Germinal center (tissue), 1 donor: ENCODE results near the gene ADAMTS10.
A peak's percentile ranks its signal among the peaks of the same experiment; 100 is the strongest.
"Not testable (repeated sequence)": the region's sequence is repeated elsewhere in the genome, so short reads cannot be mapped to it uniquely, and the experiment has no call there.

Source experiments
- DNase-seq: peaks from one replicate; pipeline ENCODE4 v3.0.0; 2012; ENCODE audit warnings: mixed read lengths, low spot score

The ADAMTS10 gene

GRCh38 chr19:8593931-8594330, 16.6 kb downstream of the ADAMTS10 start:
- no peak for DNase-seq

GRCh38 chr19:8592231-8593009, 18.1 kb downstream of the ADAMTS10 start:
- peak; percentile 47 for DNase-seq

DNA sequence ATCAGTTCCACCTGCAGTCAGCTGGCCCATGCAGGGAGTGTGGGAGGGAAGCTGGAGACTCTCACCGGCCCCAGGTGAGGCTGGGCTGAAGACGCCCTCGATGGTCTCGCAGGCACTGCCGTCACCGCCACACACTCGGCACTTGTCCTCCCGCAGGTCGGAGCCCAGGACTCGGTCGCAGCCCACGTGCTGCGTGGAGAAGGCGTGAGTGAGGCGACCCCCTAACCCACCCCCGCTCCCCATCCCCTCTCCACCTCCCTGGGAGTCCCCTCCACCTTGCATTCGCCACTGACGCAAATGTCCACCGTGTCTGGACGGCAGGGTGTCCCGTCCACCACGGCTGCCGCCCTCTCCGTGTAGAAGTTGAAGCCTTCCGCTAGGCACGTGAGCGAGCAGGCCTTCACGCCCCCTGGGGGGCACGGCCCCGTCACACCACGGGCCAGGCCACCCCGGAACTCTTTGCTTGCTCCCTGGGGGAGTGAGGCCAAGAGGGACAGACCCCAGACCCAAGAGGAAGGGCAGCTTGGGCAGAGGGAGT, 21.3 kb downstream of the ADAMTS10 start:
- no peak for DNase-seq

- DNase-seq, result peak; percentile 51
These were observed 24.4 kb downstream of the ADAMTS10 start for GRCh38 chr19:8585894-8586750.

- no peak for DNase-seq
These were observed 25.3 kb downstream of the ADAMTS10 start for GRCh38 chr19:8584965-8585893.

GRCh38 chr19:8580710-8581281, 29.7 kb downstream of the ADAMTS10 start:
- peak; percentile 80 for DNase-seq

DNA sequence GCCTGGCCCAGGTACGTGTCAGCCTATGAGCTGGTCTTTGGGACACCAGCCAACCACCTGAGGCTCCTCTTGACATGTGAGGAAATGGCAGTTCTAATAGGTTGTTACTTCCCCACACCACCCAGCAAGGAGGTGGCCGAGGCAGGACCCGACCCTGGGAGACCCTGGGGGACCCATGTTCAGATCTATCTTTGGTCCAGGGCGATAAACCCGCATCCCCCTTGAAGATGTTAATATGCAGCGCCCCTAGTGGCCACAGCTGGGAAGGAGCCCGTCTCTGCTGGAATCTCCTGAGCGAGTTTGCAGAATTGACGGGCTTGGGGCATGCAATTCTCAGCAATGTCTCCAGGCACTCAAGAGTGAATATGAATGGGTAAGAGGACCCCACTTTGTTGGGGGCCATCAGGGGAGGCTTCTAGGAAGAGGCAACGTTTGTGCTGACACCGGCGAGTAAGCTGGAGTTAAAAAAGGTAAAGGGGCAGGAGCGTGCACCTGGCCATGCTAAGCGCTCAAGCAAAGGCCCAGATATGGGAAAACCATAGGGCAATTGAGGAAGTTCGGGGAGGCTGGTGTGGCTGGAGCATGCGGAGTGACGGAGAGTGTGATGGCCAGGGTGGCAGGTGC, 31.8 kb downstream of the ADAMTS10 start:
- peak; percentile 82 for DNase-seq

- DNase-seq, result no peak
These were observed 32.8 kb downstream of the ADAMTS10 start for GRCh38 chr19:8577741-8578140.

GRCh38 chr19:8577247-8577646, 33.3 kb downstream of the ADAMTS10 start, which contains the start of gene MYO1F:
MYO1F (minus strand) TSS chr19:8577442; CDS start chr19:8577309, 133 bp downstream.
- no peak for DNase-seq

GRCh38 chr19:8576273-8576993, 34.1 kb downstream of the ADAMTS10 start:
- DNase-seq, result no peak

DNA sequence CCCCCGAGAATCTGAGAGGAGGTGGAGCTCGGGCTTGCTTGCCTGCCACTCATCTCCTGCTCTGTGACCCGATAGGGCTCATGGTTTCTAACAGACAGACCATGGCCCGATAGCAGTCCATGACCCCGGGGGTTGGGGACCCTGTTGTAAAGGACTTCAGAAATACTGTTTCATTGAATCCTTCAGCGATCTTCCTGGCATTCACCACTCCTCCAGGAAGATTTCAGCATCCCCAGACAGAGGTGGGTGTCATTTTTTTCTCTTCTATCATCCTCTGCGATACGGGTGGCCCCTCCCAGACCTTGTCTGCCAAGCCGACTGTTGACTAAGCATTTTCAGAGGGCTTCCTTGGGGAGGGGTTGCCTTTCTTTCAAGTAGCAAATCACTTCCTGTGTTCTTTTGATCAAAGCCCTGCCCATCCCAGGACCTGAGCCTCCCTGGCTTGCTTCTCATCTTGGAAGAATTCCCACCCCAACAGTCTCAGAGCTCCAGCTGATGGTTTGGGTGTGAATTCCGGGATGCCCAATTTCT, 35.0 kb downstream of the ADAMTS10 start:
- no peak for DNase-seq

DNA sequence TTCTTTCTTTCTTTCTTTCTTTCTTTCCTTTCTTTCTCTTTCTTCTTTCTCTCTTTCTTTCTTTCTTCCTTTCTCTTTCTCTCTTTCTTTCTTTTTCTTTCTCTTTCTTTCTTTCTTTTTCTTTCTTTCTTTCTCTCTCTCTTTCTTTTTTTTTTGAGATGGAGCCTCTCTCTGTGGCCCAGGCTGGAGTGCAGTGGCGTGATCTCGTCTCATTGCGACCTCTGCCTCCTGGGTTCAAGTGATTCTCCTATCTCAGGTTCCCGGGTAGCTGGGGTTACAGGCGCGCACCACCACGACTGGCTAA, 35.9 kb downstream of the ADAMTS10 start:
- DNase-seq, result not testable (repeated sequence)

DNA sequence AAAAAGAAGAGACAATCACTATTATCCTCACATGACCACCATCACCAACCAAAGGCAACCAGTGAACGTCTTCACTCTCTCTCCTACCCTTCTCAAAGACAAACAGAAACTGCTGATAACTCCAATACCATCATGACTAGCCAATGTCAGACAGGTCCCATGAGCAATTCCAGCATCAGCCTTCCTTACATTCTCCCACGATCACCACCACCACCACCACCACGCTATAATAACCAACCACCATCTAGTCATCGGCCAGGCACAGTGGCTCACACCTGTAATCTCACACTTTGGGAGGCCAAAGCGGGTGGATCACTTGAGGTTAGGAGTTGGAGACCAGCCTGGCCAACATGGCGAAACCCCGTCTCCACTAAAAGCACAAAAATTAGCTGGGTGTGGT, 37.2 kb downstream of the ADAMTS10 start:
- DNase-seq, result no peak

- no peak for DNase-seq
These were observed 39.5 kb downstream of the ADAMTS10 start for GRCh38 chr19:8571006-8571411.

DNA sequence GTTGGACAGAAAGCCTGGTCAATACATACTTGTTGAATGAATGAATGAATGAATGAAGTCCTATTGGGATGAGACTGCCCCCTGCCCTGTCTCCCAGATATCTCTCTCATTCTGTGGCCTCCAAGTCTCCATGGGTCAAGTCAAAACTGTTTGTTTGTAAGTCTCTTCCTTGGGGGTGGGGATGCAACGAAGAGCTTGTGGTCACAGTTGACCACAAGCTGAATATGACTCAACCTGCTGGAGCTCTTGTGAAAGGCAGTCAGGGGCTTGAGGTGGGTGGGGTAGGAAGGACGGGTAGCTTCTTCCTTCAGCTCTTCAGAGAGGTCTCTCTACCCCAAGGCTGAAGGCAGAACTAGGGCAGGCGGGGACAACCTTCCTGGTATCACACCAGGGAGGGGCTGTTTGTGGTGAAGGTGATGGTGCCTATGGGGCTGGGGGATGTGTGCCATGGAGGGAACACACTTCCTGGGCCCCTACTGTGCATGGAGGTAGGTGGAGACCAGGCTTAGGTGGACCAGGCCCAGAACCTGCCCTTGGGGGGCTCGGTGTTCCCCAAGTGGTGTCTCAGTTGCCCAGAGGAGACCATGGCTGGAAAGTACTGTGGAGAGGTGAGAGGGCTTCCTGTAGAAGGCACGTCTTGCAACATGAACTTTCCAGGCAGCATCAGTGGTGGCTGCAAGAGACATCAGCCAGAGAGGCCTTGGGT, 41.3 kb downstream of the ADAMTS10 start:
- DNase-seq, result no peak

DNA sequence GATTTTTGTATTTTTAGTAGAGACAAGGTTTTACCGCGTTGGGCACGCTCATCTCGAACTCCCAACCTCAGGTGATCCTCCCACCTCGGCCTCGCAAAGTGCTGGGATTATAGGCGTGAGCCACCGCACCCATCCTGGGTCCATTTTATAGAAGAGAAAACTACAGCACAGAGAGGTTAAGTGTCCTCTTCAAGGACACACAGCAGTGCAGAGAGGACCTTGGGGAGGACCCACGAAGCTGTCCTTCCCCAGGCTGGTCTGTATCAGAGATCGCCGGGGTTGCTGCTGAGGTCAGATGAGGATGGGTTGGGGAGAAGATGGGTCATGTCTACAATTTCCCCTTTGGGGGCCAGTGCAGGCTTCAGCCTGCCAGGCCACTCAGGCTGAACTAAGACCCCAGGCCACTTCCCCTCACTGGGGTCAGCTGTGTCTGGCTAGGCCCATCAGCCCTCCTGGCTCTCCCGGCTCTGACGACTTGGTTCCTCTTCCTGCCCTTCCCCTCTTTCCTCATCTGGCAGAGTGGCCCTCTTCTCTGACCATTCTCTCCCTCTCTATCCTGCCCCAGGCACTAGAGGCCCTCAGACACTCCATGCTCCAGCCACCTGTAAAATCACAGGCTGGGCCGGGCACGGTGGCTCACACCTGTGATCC, 42.9 kb downstream of the ADAMTS10 start:
- DNase-seq, result no peak

- DNase-seq, result no peak
These were observed 43.7 kb downstream of the ADAMTS10 start for GRCh38 chr19:8566855-8567254.

GRCh38 chr19:8564866-8565265, 45.6 kb downstream of the ADAMTS10 start:
- DNase-seq, result not testable (repeated sequence)
